GM12878 (cell line): Measurements from ENCODE around the gene RPS6KA5. TPM values are rescaled to one million over a fixed set of nuclear protein-coding genes. Genes with fewer than 3 reads are reported as not detected.

Experiments used
- ATAC-seq: fragments of 200-7000 bp; cut with Tn5 transposase; 3 replicates; pipeline ENCODE4 v1.9.1; 2020; ENCODE audit warnings: mild to moderate bottlenecking, moderate library complexity
- BruUV-seq: library from RNA; stranded (reverse); fragments of 400-500 nt; replicated peaks from 2 replicates; lab custom pipeline; 2021; lab: Mats Ljungman, UMichigan
- CTCF ChIA-PET: fragments of 300-600 bp; sonication (Branson Sonifier 250); formaldehyde crosslinking; extraction: SDS; loops from one replicate; lab custom pipeline; 2021; ENCODE audit warnings: inconsistent platforms; lab: Yijun Ruan, JAX
- POLR2A ChIA-PET: fragments of 350-600 bp; formaldehyde crosslinking; extraction: SDS; loops from one replicate; lab custom pipeline; 2021; ENCODE audit warnings: inconsistent platforms; lab: Charles Lee
- RAD21 ChIA-PET: fragments of 300-600 bp; sonication (Branson Sonifier 250); formaldehyde crosslinking; loops from one replicate; lab custom pipeline; 2023; ENCODE audit warnings: antibody characterized with exemption; ENCODE audit not compliant: unreplicated experiment; lab: Charles Lee
- SMC1A ChIA-PET: fragments of 300-600 bp; sonication (Branson Sonifier 250); formaldehyde crosslinking; loops from one replicate; lab custom pipeline; 2023; ENCODE audit not compliant: unreplicated experiment, uncharacterized antibody; lab: Charles Lee
- DNase-seq: peaks from one replicate; pipeline ENCODE4 v3.0.0-alpha.2; 2011; ENCODE audit warnings: low read depth, low spot score
- FAIRE-seq: peaks from 3 replicates; lab custom pipeline; 2011; peaks lifted over from hg19 to GRCh38; lab: Jason Lieb, UNC
- H2AFZ ChIP-seq: 2 replicates; pipeline ENCODE4 v1.6.0; 2011; ENCODE audit warnings: low read depth, low read length, control low read depth; ENCODE audit not compliant: control insufficient read depth
- H3K27ac ChIP-seq: 2 replicates; pipeline ENCODE4 v1.5.1; 2011; ENCODE audit warnings: control low read depth; ENCODE audit not compliant: control insufficient read depth, insufficient read depth
- H3K27me3 ChIP-seq, 2 experiments: replicated peaks in 1 of 2; 2 replicates each; pipeline versions ENCODE4 v1.6.0 to v1.6.1; 2011; ENCODE audit warnings: low read length in 1 of 2; ENCODE audit not compliant: control insufficient read depth in 2 of 2, insufficient read depth in 2 of 2
- H3K36me3 ChIP-seq, 2 experiments: 2 replicates each; pipeline ENCODE4 v1.5.1; 2011; ENCODE audit warnings: low read length in 1 of 2; ENCODE audit not compliant: control insufficient read depth in 2 of 2, insufficient read depth in 2 of 2
- H3K4me1 ChIP-seq: 2 replicates; pipeline ENCODE4 v1.6.1; 2011; ENCODE audit warnings: mild to moderate bottlenecking, low read length, moderate library complexity, mixed read lengths; ENCODE audit not compliant: control insufficient read depth, insufficient read depth
- H3K4me2 ChIP-seq: 2 replicates; pipeline ENCODE4 v1.6.0; 2011; ENCODE audit warnings: control low read depth; ENCODE audit not compliant: control insufficient read depth, insufficient read depth
- H3K4me3 ChIP-seq: fragments of 200-600 bp; sonication (generic); 2 replicates; pipeline ENCODE4 v1.5.1; 2016
- H3K79me2 ChIP-seq: 2 replicates; pipeline ENCODE4 v1.6.0; 2011; ENCODE audit warnings: low read length; ENCODE audit not compliant: control insufficient read depth, insufficient read depth
- H3K9ac ChIP-seq: 2 replicates; pipeline ENCODE4 v1.8.0; 2011; ENCODE audit warnings: low read length, control low read depth, mixed read lengths; ENCODE audit not compliant: control insufficient read depth, insufficient read depth
- H3K9me3 ChIP-seq: replicated peaks from 3 replicates; pipeline ENCODE4 v1.5.1; 2011; ENCODE audit warnings: mild to moderate bottlenecking, low read length; ENCODE audit not compliant: control insufficient read depth, insufficient read depth
- H4K20me1 ChIP-seq: 2 replicates; pipeline ENCODE4 v1.6.0; 2011; ENCODE audit not compliant: control insufficient read depth, insufficient read depth
- BHLHE40 ChIP-seq, 2 experiments: fragments of 450-650 bp in 1 of 2; IDR thresholded peaks; 2 replicates each; pipeline ENCODE4 v1.6.1; 2011 to 2017; ENCODE audit warnings: low read depth in 2 of 2, borderline replicate concordance in 1 of 2, improper control_type of control experiment in 1 of 2, low read length in 1 of 2, mild to moderate bottlenecking in 1 of 2
- BRCA1 ChIP-seq: IDR thresholded peaks from 2 replicates; pipeline ENCODE4 v1.6.1; 2011; ENCODE audit warnings: low read depth, low read length, improper control_type of control experiment
- DPF2 ChIP-seq: fragments of 450-650 bp; IDR thresholded peaks from 2 replicates; pipeline ENCODE4 v1.6.1; 2017; ENCODE audit warnings: mild to moderate bottlenecking
- EED ChIP-seq: sonication (generic); IDR thresholded peaks from 2 replicates; pipeline ENCODE4 v1.6.1; 2016; ENCODE audit warnings: antibody characterized with exemption, low read depth
- POLR2A ChIP-seq: IDR thresholded peaks from 2 replicates; pipeline ENCODE4 v1.6.1; 2011; ENCODE audit warnings: low read depth, mild to moderate bottlenecking, low read length
- RBBP5 ChIP-seq: fragments of 200-600 bp; sonication (generic); conservative IDR thresholded peaks from 2 replicates; pipeline ENCODE4 v1.6.1; 2016
- YY1 ChIP-seq: IDR thresholded peaks from 2 replicates; pipeline ENCODE4 v1.6.1; 2011; ENCODE audit warnings: low read depth, mild to moderate bottlenecking, low read length
- ZBED1 ChIP-seq: IDR thresholded peaks from 2 replicates; pipeline ENCODE4 v1.6.1; 2016; ENCODE audit warnings: borderline replicate concordance
- WGBS: methylation state at CpG from one replicate; pipeline ENCODE4 v1.1.6; 2016; ENCODE audit warnings: low lambda C conversion rate; ENCODE audit not compliant: insufficient replicate concordance, insufficient coverage; ENCODE audit errors: missing lambda C conversion rate; 5-methylcytosine and 5-hydroxymethylcytosine counted together
- in situ Hi-C: fragments of 300-500 bp; cut with MboI; formaldehyde crosslinking; loops from 9 replicates; pipeline ENCODE4 v1.14.3; 2018; ENCODE audit warnings: mixed read lengths
- intact Hi-C: fragments of 100-400 bp; cut with micrococcal nuclease; formaldehyde crosslinking; loops from one replicate; pipeline ENCODE4 v1.14.2; 2022; ENCODE audit not compliant: unreplicated experiment
- polyA plus RNA-seq, 11 experiments: library from polyadenylated mRNA; depleted of rRNA in 4 of 11; unstranded in 6 of 11; stranded (reverse) in 5 of 11; fragments of >200 nt; fragmentation: Nextera tagmentation in 4 of 11; fragmentation: Illumina TruSeq in 1 of 11; extraction: Ambion mirVana in 4 of 11; extraction: Trizol in 1 of 11; gene quantifications; 1 replicate in 1 of 11; 2 replicates in 10 of 11; pipeline versions ENCODE4 v1.2.1 to v1.2.3, GENCODE V29; 2011 to 2016; ENCODE audit warnings: inconsistent platforms in 2 of 11, missing spikeins in 2 of 11, low read depth in 1 of 11
- total RNA-seq, 4 experiments: library from RNA; depleted of rRNA in 3 of 4; stranded (reverse); fragments of >200 nt in 3 of 4; fragmentation: Illumina TruSeq in 1 of 4; extraction: Trizol in 1 of 4; gene quantifications; 2 replicates each; pipeline versions ENCODE4 v1.2.1 to v1.2.3, GENCODE V29; 2013 to 2021
- TF ChIP-seq, protein P1 (sequence below): IDR thresholded peaks from 2 replicates; pipeline ENCODE4 v1.6.1; 2012; ENCODE audit warnings: mild to moderate bottlenecking, low read depth, low read length

The RPS6KA5 gene
- total and polyA plus RNA-seq, 10 of the 15 experiments (the other 5 are each of a cell fraction or from before 2014, with no cell fraction given) = 1.4 to 7.0 (median 3.7) TPM

DNA sequence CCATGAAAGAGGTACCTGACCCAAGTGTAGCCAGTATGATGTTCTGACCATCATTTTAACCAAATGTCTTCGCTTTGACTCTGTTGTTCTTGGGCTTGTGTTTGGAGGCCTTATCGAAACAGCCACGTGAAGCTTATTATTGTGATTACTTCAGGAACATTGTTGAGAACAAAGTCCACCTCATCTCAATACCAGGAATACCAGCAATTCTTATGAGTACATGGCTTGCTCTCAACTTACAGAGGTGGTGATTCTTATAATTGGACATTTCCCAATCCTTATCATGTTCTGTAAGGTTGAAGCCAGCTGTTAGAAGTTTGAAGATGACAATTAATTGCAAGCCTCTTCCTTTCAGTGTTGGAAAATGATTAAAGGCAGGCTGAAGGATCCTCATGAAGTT, 21.8 kb upstream of the RPS6KA5 start:
- Histone ChIP-seq H3K9me3 (no peaks in the 10 kb centered on the region), H2AFZ (no peak overlapping the region), H3K79me2 (no peaks in the 10 kb centered on the region), H4K20me1 (no peaks in the 10 kb centered on the region), H3K27ac (no peak overlapping the region), H3K27me3 (no peaks in the 10 kb centered on the region), H3K36me3 (no peaks in the 10 kb centered on the region), H3K4me3 (no peak overlapping the region), H3K4me2 (no peak overlapping the region), H3K9ac (no peak overlapping the region), H3K4me1 (peaks cover 5% of the 10 kb centered on the region)
- in situ Hi-C loops = no loop called here
- WGBS = 100% methylated on average over 3 of the region's 3 CpGs
- intact Hi-C loops = no loop called here
- ChIA-PET RAD21 (no interaction called here), SMC1A (no interaction called here), POLR2A (no interaction called here), CTCF (no interaction called here)
- no TSS peak for BruUV-seq
- ATAC-seq = no peak
- no peak for DNase-seq
- no peak for TF ChIP-seq BRCA1
- no peak for TF ChIP-seq POLR2A
- TF ChIP-seq EED = no peak
- TF ChIP-seq DPF2 = no peak
- no peak for TF ChIP-seq BHLHE40 (IDR thresholded peaks at IDR 0.05; ENCODE audit: borderline replicate concordance in 1 of 2, low read depth in 2 of 2, low read length in 1 of 2)
- TF ChIP-seq, protein P1, sequence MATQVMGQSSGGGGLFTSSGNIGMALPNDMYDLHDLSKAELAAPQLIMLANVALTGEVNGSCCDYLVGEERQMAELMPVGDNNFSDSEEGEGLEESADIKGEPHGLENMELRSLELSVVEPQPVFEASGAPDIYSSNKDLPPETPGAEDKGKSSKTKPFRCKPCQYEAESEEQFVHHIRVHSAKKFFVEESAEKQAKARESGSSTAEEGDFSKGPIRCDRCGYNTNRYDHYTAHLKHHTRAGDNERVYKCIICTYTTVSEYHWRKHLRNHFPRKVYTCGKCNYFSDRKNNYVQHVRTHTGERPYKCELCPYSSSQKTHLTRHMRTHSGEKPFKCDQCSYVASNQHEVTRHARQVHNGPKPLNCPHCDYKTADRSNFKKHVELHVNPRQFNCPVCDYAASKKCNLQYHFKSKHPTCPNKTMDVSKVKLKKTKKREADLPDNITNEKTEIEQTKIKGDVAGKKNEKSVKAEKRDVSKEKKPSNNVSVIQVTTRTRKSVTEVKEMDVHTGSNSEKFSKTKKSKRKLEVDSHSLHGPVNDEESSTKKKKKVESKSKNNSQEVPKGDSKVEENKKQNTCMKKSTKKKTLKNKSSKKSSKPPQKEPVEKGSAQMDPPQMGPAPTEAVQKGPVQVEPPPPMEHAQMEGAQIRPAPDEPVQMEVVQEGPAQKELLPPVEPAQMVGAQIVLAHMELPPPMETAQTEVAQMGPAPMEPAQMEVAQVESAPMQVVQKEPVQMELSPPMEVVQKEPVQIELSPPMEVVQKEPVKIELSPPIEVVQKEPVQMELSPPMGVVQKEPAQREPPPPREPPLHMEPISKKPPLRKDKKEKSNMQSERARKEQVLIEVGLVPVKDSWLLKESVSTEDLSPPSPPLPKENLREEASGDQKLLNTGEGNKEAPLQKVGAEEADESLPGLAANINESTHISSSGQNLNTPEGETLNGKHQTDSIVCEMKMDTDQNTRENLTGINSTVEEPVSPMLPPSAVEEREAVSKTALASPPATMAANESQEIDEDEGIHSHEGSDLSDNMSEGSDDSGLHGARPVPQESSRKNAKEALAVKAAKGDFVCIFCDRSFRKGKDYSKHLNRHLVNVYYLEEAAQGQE = no peak
- TF ChIP-seq ZBED1 = no peak
- no peak for TF ChIP-seq RBBP5
- no peak for TF ChIP-seq YY1
- no peak for FAIRE-seq
